ENCODE data around the gene PHOX2A.

GRCh38 chr11:72191961-72192381 is 52.0 kb downstream of the PHOX2A start, which contains the start of gene FOLR1:
- TF ChIP-seq POLR2AphosphoS5 (IDR thresholded peaks at IDR 0.05) (no peak), POLR2A (IDR thresholded peaks at IDR 0.05) (no peak)

All from spleen (tissue), 3 donors.